K562 (cell line): Measurements from ENCODE around the gene WDR27. TPM values are rescaled to one million over a fixed set of nuclear protein-coding genes. Genes with fewer than 3 reads are reported as not detected.

ENCODE experiments used
- CAMTA2 ChIP-seq: fragments of 250-450 bp; sonication (Bioruptor Pico); conservative IDR thresholded peaks from 2 replicates; pipeline ENCODE4 v1.5.1; 2022
- FOSL1 ChIP-seq: fragments of 200-800 bp; sonication (Bioruptor generic); conservative IDR thresholded peaks from 2 replicates; pipeline ENCODE4 v1.6.1; 2016; ENCODE audit warnings: missing genetic modification characterization, missing compliant biosample characterization
- GATA2 ChIP-seq: sonication (generic); formaldehyde crosslinking; IDR thresholded peaks from 2 replicates; pipeline ENCODE4 v1.4.0; 2020; ENCODE audit warnings: mild to moderate bottlenecking, missing genetic modification reagents
- MGA ChIP-seq: fragments of 450-650 bp; IDR thresholded peaks from 2 replicates; pipeline ENCODE4 v1.6.1; 2016; ENCODE audit warnings: mild to moderate bottlenecking, moderate library complexity
- NR2F6 ChIP-seq: fragments of 450-650 bp; formaldehyde crosslinking; IDR thresholded peaks from 2 replicates; pipeline ENCODE4 v1.4.0; 2020; ENCODE audit warnings: mild to moderate bottlenecking
- ZNF175 ChIP-seq: fragments of 200-800 bp; sonication (Bioruptor generic); IDR thresholded peaks from 2 replicates; pipeline ENCODE4 v1.6.1; 2016; ENCODE audit warnings: low read depth, mild to moderate bottlenecking, missing genetic modification characterization, missing compliant biosample characterization
- ZNF347 ChIP-seq: fragments of 450-650 bp; formaldehyde crosslinking; IDR thresholded peaks from 2 replicates; pipeline ENCODE4 v1.4.0; 2020; ENCODE audit warnings: low read depth, mild to moderate bottlenecking, moderate library complexity
- ZNF445 ChIP-seq: fragments of 250-450 bp; sonication (Bioruptor Pico); IDR thresholded peaks from 2 replicates; pipeline ENCODE4 v1.4.0; 2020; ENCODE audit warnings: low read depth, mild to moderate bottlenecking, moderate library complexity
- polyA plus RNA-seq, 8 experiments: library from polyadenylated mRNA; depleted of rRNA in 4 of 8; stranded (reverse) in 5 of 8; unstranded in 3 of 8; fragments of >200 nt; fragmentation: Nextera tagmentation in 2 of 8; fragmentation: Illumina TruSeq in 1 of 8; extraction: Ambion mirVana in 2 of 8; extraction: Trizol in 1 of 8; gene quantifications; 2 replicates each; pipeline versions ENCODE4 v1.2.1 to v1.2.3, GENCODE V29; 2011 to 2014; ENCODE audit warnings: inconsistent platforms in 1 of 8, missing spikeins in 1 of 8
- total RNA-seq, 7 experiments: library from RNA; depleted of rRNA in 6 of 7; stranded (reverse); fragments of >200 nt in 6 of 7; fragmentation: Illumina TruSeq in 2 of 7; extraction: Trizol in 2 of 7; gene quantifications; 2 replicates each; pipeline versions ENCODE4 v1.2.1 to v1.2.3, GENCODE V29; 2011 to 2021; ENCODE audit warnings: low replicate concordance in 1 of 7
- TF ChIP-seq, protein P1 (sequence below): sonication (generic); formaldehyde crosslinking; IDR thresholded peaks from 2 replicates; pipeline ENCODE4 v1.8.1; 2023; ENCODE audit warnings: mild to moderate bottlenecking, missing genetic modification reagents
- TF ChIP-seq, protein P2 (sequence below), 2 experiments: IDR thresholded peaks in 1 of 2; conservative IDR thresholded peaks in 1 of 2; 2 replicates each; pipeline ENCODE4 v1.6.1; 2016; ENCODE audit warnings: low read depth in 2 of 2, mild to moderate bottlenecking in 1 of 2, missing compliant biosample characterization in 1 of 2, missing genetic modification characterization in 1 of 2, moderate library complexity in 1 of 2

The WDR27 gene
- total and polyA plus RNA-seq, 9 of the 15 experiments (the other 6 are each of a cell fraction or from before 2014, with no cell fraction given), result 4.3 to 77.2 (median 22.7) TPM

DNA sequence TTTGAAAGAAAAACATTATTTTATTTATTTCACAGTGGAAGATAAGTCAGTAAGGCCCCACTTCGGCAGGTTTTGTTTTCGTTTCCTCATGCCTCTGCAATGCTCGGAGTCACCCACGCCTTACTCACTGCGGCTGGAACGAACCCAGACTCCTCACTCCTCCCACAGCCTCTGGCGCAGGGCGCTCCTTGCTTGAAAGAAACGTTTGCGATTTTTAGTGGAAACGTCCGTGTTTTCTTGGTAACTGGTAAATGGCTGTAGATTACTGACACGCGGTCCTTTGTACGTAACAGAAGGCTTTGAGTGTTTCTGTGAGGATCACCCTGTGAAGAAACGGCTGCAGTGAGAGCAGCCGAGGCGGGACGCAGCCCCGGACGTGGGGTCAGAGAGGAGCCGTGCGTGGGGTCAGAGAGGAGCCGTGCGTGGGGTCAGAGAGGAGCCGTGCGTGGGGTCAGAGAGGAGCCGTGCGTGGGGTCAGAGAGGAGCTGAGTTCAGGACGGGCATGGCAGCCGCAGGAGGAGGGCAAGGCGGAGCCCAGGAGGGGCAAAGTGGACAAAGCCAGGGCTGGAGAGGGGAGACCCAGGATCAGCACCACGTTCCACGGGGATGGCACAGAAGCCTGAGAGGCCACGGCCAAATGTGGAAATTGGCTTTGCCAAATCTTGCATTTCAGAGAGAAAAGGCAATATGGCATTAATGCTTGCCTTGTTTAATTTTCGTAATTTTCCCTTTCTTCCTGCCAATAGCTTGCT, 249.5 kb downstream of the WDR27 start (continued):
- TF ChIP-seq MGA (peak; percentile 86), ZNF175 (CRISPR knock-in tag) (no peak), NR2F6 (CRISPR knock-in tag) (no peak), FOSL1 (peak; percentile 66), CAMTA2 (no peak), GATA2 (no peak), ZNF347 (CRISPR knock-in tag) (no peak), ZNF445 (CRISPR knock-in tag) (no peak)
- TF ChIP-seq, protein P1, sequence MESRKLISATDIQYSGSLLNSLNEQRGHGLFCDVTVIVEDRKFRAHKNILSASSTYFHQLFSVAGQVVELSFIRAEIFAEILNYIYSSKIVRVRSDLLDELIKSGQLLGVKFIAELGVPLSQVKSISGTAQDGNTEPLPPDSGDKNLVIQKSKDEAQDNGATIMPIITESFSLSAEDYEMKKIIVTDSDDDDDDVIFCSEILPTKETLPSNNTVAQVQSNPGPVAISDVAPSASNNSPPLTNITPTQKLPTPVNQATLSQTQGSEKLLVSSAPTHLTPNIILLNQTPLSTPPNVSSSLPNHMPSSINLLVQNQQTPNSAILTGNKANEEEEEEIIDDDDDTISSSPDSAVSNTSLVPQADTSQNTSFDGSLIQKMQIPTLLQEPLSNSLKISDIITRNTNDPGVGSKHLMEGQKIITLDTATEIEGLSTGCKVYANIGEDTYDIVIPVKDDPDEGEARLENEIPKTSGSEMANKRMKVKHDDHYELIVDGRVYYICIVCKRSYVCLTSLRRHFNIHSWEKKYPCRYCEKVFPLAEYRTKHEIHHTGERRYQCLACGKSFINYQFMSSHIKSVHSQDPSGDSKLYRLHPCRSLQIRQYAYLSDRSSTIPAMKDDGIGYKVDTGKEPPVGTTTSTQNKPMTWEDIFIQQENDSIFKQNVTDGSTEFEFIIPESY (CRISPR knock-in tag), result 0 out of 2 replicates have a peak, but pooled peaks have one; percentile 7
- TF ChIP-seq, protein P2, sequence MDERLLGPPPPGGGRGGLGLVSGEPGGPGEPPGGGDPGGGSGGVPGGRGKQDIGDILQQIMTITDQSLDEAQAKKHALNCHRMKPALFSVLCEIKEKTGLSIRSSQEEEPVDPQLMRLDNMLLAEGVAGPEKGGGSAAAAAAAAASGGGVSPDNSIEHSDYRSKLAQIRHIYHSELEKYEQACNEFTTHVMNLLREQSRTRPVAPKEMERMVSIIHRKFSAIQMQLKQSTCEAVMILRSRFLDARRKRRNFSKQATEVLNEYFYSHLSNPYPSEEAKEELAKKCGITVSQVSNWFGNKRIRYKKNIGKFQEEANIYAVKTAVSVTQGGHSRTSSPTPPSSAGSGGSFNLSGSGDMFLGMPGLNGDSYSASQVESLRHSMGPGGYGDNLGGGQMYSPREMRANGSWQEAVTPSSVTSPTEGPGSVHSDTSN (CRISPR knock-in tag; IDR thresholded peaks at IDR 0.05; ENCODE audit: low read depth), result no peak
- TF ChIP-seq, protein P2 (tag; conservative IDR thresholded peaks at IDR 0.05; ENCODE audit: low read depth), result no peak; the same call in 1 of the 2 replicates
